GM23338 (cell line): ENCODE results near the gene SHISA6. TPM values are rescaled to one million over a fixed set of nuclear protein-coding genes. Genes with fewer than 3 reads are reported as not detected.

Experiments used
- ATAC-seq: fragments of 200-7000 bp; cut with Tn5 transposase; 3 replicates; pipeline ENCODE4 v1.9.1; 2020
- DNase-seq: peaks from one replicate; pipeline ENCODE4 v3.0.0-alpha.2; 2015; ENCODE audit warnings: low spot score
- H2AFZ ChIP-seq: fragments of 200-600 bp; sonication (generic); 2 replicates; pipeline ENCODE4 v1.8.0; 2016; ENCODE audit warnings: antibody characterized with exemption, mild to moderate bottlenecking, moderate library complexity
- H3F3A ChIP-seq: fragments of 200-600 bp; sonication (generic); replicated peaks from 2 replicates; pipeline ENCODE4 v1.8.0; 2017; ENCODE audit warnings: antibody characterized with exemption, mixed run types, low read depth
- H3K27ac ChIP-seq: fragments of 200-600 bp; sonication (generic); 2 replicates; pipeline ENCODE4 v1.6.1; 2016; ENCODE audit warnings: low read depth
- H3K27me3 ChIP-seq: fragments of 200-600 bp; sonication (generic); 2 replicates; pipeline ENCODE4 v1.8.0; 2016; ENCODE audit warnings: mild to moderate bottlenecking, mixed run types, moderate library complexity; ENCODE audit not compliant: insufficient read depth
- H3K36me3 ChIP-seq: fragments of 200-600 bp; sonication (generic); 2 replicates; pipeline ENCODE4 v1.8.0; 2016; ENCODE audit warnings: mild to moderate bottlenecking; ENCODE audit not compliant: insufficient read depth
- H3K4me1 ChIP-seq: fragments of 200-600 bp; sonication (generic); 2 replicates; pipeline ENCODE4 v1.8.0; 2016; ENCODE audit warnings: mild to moderate bottlenecking, moderate library complexity; ENCODE audit not compliant: insufficient read depth
- H3K4me2 ChIP-seq: fragments of 200-600 bp; sonication (generic); 2 replicates; pipeline ENCODE4 v1.7.1; 2017; ENCODE audit warnings: mixed run types
- H3K4me3 ChIP-seq: fragments of 200-600 bp; sonication (generic); 2 replicates; pipeline ENCODE4 v1.6.1; 2016; ENCODE audit warnings: mixed run types
- H3K79me2 ChIP-seq: fragments of 200-600 bp; sonication (generic); replicated peaks from 2 replicates; pipeline ENCODE4 v1.8.0; 2017; ENCODE audit warnings: mild to moderate bottlenecking; ENCODE audit not compliant: insufficient read depth
- H3K9me2 ChIP-seq: fragments of 200-600 bp; sonication (generic); 2 replicates; pipeline ENCODE4 v1.8.0; 2017; ENCODE audit not compliant: insufficient read depth
- H4K20me1 ChIP-seq: fragments of 200-600 bp; sonication (generic); replicated peaks from 2 replicates; pipeline ENCODE4 v1.8.0; 2017; ENCODE audit warnings: mild to moderate bottlenecking; ENCODE audit not compliant: insufficient read depth
- H3K27ac Mint-ChIP-seq: 2 replicates; pipeline ENCODE4 v1.8.0; 2020; ENCODE audit warnings: inconsistent platforms, mild to moderate bottlenecking, moderate library complexity, mixed read lengths
- H3K27me3 Mint-ChIP-seq: 3 replicates; pipeline ENCODE4 v1.8.0; 2022; ENCODE audit warnings: low read depth, mild to moderate bottlenecking, moderate library complexity, mixed read lengths, inconsistent platforms; ENCODE audit not compliant: insufficient read depth, poor library complexity
- H3K36me3 Mint-ChIP-seq: 3 replicates; pipeline ENCODE4 v1.8.0; 2021; ENCODE audit warnings: low read depth, mild to moderate bottlenecking, inconsistent platforms, moderate library complexity, mixed read lengths
- H3K4me1 Mint-ChIP-seq: 3 replicates; pipeline ENCODE4 v1.8.0; 2020; ENCODE audit warnings: mild to moderate bottlenecking, inconsistent platforms, mixed read lengths
- H3K4me3 Mint-ChIP-seq: 3 replicates; pipeline ENCODE4 v1.8.0; 2021; ENCODE audit warnings: moderate library complexity, mild to moderate bottlenecking, inconsistent platforms, mixed read lengths
- H3K9me3 Mint-ChIP-seq: 3 replicates; pipeline ENCODE4 v1.8.0; 2020; ENCODE audit warnings: moderate library complexity, mild to moderate bottlenecking, inconsistent platforms, mixed read lengths
- CREB1 ChIP-seq: fragments of 250-450 bp; sonication (Bioruptor Pico); IDR thresholded peaks from 2 replicates; pipeline ENCODE4 v1.5.0; 2020; ENCODE audit warnings: low read depth, mild to moderate bottlenecking, moderate library complexity
- CTCF ChIP-seq, 2 experiments: fragments of 200-600 bp in 1 of 2; sonication (generic) in 1 of 2; conservative IDR thresholded peaks; 2 replicates each; pipeline versions ENCODE4 v1.5.1 to v1.6.1; 2016 to 2017; ENCODE audit warnings: antibody characterized with exemption in 2 of 2, low read depth in 2 of 2, mild to moderate bottlenecking in 2 of 2, moderate library complexity in 1 of 2
- ETS1 ChIP-seq: IDR thresholded peaks from 2 replicates; pipeline ENCODE4 v1.6.1; 2016; ENCODE audit warnings: antibody characterized with exemption
- EZH2 ChIP-seq: fragments of 200-600 bp; sonication (generic); IDR thresholded peaks from one replicate; pipeline ENCODE4 v1.8.0; 2017; ENCODE audit warnings: antibody characterized with exemption, mild to moderate bottlenecking, low read depth; ENCODE audit not compliant: unreplicated experiment
- EZH2phosphoT487 ChIP-seq: fragments of 200-600 bp; sonication (generic); IDR thresholded peaks from one replicate; pipeline ENCODE4 v1.8.1; 2018; ENCODE audit warnings: antibody characterized with exemption; ENCODE audit not compliant: unreplicated experiment
- JUNB ChIP-seq: IDR thresholded peaks from one replicate; pipeline ENCODE4 v1.6.1; 2016; ENCODE audit warnings: antibody characterized with exemption; ENCODE audit not compliant: unreplicated experiment
- NANOG ChIP-seq: IDR thresholded peaks from 2 replicates; pipeline ENCODE4 v1.6.1; 2016; ENCODE audit warnings: antibody characterized with exemption, borderline replicate concordance
- POLR2AphosphoS5 ChIP-seq: IDR thresholded peaks from 2 replicates; pipeline ENCODE4 v1.6.1; 2016; ENCODE audit warnings: antibody characterized with exemption, low read depth
- REST ChIP-seq: IDR thresholded peaks from one replicate; pipeline ENCODE4 v1.6.1; 2018; ENCODE audit warnings: antibody characterized with exemption; ENCODE audit not compliant: unreplicated experiment
- STAT1 ChIP-seq: IDR thresholded peaks from one replicate; pipeline ENCODE4 v1.6.1; 2016; ENCODE audit warnings: antibody characterized with exemption; ENCODE audit not compliant: unreplicated experiment
- ZNF114 ChIP-seq: fragments of 250-450 bp; sonication (Bioruptor Pico); IDR thresholded peaks from 2 replicates; pipeline ENCODE4 v1.5.0; 2020; ENCODE audit warnings: mild to moderate bottlenecking, moderate library complexity
- ZNF331 ChIP-seq: fragments of 250-450 bp; sonication (Bioruptor Pico); IDR thresholded peaks from 2 replicates; pipeline ENCODE4 v1.5.0; 2020; ENCODE audit warnings: low read depth, mild to moderate bottlenecking, moderate library complexity
- ZNF462 ChIP-seq: fragments of 250-450 bp; sonication (Bioruptor Pico); IDR thresholded peaks from 2 replicates; pipeline ENCODE4 v1.5.0; 2020; ENCODE audit warnings: mild to moderate bottlenecking, moderate library complexity
- polyA plus RNA-seq: library from polyadenylated mRNA; unstranded; fragments of >200 nt; fragmentation: Nextera tagmentation; extraction: Ambion mirVana; gene quantifications from 2 replicates; pipeline ENCODE4 v1.2.1, GENCODE V29; 2016
- total RNA-seq: library from RNA; depleted of rRNA; stranded (reverse); fragments of >200 nt; shearing (Covaris generic); gene quantifications from 2 replicates; pipeline ENCODE4 v1.2.3, GENCODE V29; 2014

SHISA6 gene
- total and polyA plus RNA-seq, 2 experiments from 2014 or later = 0.52 TPM; not detected in 1

- Histone ChIP-seq H3K27me3 (no peaks in the 10 kb centered on the region), H3K27ac (no peak overlapping the region), H3K4me3 (no peak overlapping the region), H2AFZ (no peak overlapping the region), H3F3A (no peaks in the 10 kb centered on the region), H3K4me1 (no peaks in the 10 kb centered on the region), H3K79me2 (no peaks in the 10 kb centered on the region), H3K36me3 (no peaks in the 10 kb centered on the region), H3K4me2 (no peak overlapping the region), H4K20me1 (no peaks in the 10 kb centered on the region), H3K9me2 (no peaks in the 10 kb centered on the region)
- no peak overlapping the region for H3K4me3 Mint-ChIP-seq
- peaks cover 9% of the 10 kb centered on the region for H3K9me3 Mint-ChIP-seq
- no peak for DNase-seq
- no peak overlapping the region for H3K27ac Mint-ChIP-seq
- no peaks in the 10 kb centered on the region for H3K4me1 Mint-ChIP-seq
- H3K27me3 Mint-ChIP-seq = peaks cover 7% of the 10 kb centered on the region
- TF ChIP-seq NANOG = no peak
- no peak for TF ChIP-seq ETS1
- no peak for TF ChIP-seq POLR2AphosphoS5
- TF ChIP-seq ZNF114 (CRISPR knock-in tag) = no peak
- TF ChIP-seq EZH2phosphoT487 = no peak
- no peak for TF ChIP-seq CTCF (conservative IDR thresholded peaks at IDR 0.05; ENCODE audit: low read depth in 2 of 2)
- TF ChIP-seq JUNB = no peak
- TF ChIP-seq STAT1 = no peak
- no peak for TF ChIP-seq EZH2
- TF ChIP-seq ZNF462 = no peak
- TF ChIP-seq ZNF331 = no peak
- no peak for TF ChIP-seq CREB1 (CRISPR knock-in tag)
- no peak for TF ChIP-seq REST
- peaks cover 37% of the 10 kb centered on the region for H3K36me3 Mint-ChIP-seq
- no peak for ATAC-seq
Observed at GRCh38 chr17:11290814-11291213, 49.8 kb downstream of the SHISA6 start.
